ENCODE data around the gene NLRC4.

- no peak for TF ChIP-seq YY1 (IDR thresholded peaks at IDR 0.05; ENCODE audit: low read depth)
- TF ChIP-seq USF1 (IDR thresholded peaks at IDR 0.05), result no peak
- TF ChIP-seq EGR1 (IDR thresholded peaks at IDR 0.05), result no peak
- no peak for TF ChIP-seq EP300 (IDR thresholded peaks at IDR 0.05; ENCODE audit: borderline replicate concordance)
- TF ChIP-seq RAD21 (IDR thresholded peaks at IDR 0.05; ENCODE audit: low read depth), result no peak
- TF ChIP-seq REST (IDR thresholded peaks at IDR 0.05; ENCODE audit: low read depth), result no peak
- TF ChIP-seq CEBPB (IDR thresholded peaks at IDR 0.05), result no peak
- no peak for TF ChIP-seq NFIC (IDR thresholded peaks at IDR 0.05)
- TF ChIP-seq MAX (IDR thresholded peaks at IDR 0.05), result no peak
Measured at GRCh38 chr2:32242331-32242730, 22.4 kb downstream of the NLRC4 start.
